HG03196 (cell line): ENCODE data around the gene CD86.

Source experiments
- ATAC-seq: cut with Tn5 transposase; IDR thresholded peaks from one replicate; pipeline ENCODE4 v1.9.1; 2021; ENCODE audit not compliant: unreplicated experiment

Gene CD86

DNA sequence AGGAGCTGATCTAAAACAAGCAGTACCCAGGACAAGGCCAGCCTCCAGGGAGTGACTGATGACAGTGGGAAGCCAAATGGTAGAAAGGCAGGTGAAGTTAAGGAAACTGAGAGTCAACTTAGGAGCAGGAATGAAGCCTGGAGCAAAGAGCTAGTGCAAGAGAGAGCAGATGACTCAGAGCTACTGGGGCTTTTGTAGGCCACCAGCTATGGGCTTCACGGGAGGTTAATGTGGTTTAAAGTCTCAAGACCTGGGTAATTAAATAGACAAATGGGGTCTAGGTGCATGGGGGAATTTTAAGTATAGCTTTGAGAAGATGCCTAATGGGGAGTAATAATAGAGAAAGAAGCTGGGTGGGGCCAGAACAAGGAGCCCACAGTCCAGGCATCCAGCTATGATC is 3.1 kb downstream of the CD86 start:
- peak; percentile 46 for ATAC-seq

DNA sequence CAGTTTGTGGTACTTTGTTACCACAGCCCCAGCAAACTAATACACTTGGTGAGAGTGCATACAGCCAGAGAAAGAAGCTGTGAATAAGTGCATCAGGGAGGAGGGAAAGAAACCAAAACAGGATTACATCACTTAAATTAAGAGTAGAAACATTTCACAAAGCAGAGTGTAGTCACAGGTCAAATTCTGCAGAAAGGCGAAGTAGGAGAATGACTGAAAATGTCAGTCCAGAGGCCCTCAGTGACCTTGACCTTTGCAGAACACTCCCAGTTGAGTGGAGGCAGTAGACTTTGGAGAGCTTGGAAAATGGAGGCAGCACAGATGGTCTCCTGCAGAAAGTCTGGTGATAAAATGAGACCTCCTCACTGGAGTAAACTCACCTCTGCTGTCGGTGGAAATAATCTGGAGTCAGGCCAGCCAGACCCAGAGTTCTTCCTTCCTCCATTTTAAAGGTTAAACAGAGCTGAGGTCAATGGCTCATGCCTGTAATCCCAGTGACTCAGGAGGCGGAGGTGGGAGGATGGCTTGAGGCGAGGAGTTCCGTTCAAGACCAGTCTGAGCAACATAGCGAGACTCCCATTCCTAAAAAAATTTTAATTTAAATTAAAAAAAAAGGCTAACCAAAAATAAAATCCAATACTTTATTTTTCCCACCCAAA is 5.0 kb downstream of the CD86 start:
- no peak for ATAC-seq

DNA sequence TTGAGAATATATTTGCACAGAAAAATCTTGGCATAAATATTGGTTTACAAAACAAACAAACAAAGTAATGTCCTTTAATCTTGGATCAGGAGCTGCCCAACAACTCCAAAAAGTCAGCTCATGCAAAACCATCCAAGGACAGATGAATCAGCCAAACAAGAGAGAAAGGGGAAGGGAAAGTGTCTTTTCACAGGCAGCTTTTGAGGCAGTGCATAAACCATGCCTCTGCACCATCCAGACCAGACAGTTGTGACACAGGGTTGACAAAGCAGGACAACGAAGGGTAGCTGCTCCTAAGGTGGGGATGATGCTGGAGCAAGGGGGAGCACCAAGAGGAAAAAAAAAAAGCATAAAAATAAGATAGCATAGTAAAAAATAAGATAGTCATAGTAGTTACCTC is 8.7 kb downstream of the CD86 start:
- ATAC-seq: no peak

DNA sequence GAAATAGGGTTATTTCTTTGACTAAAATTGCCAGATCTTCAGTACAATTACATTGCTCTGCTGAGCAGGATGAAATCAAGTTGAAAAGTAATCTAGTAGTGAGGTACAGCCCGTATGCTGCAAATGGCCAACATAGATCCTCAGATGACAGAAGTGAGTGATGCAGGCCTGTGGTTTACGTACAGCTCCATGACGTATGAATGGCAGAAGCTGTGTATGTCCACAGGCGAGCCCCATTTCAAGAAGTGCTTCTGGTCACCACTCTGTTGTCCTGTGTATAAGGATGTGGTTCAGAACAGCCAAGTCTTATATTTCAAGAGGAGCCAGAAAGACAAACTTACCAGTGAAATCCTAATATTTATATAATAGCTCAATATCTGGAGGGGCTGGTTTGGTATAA is 9.2 kb downstream of the CD86 start:
- ATAC-seq: no peak

DNA sequence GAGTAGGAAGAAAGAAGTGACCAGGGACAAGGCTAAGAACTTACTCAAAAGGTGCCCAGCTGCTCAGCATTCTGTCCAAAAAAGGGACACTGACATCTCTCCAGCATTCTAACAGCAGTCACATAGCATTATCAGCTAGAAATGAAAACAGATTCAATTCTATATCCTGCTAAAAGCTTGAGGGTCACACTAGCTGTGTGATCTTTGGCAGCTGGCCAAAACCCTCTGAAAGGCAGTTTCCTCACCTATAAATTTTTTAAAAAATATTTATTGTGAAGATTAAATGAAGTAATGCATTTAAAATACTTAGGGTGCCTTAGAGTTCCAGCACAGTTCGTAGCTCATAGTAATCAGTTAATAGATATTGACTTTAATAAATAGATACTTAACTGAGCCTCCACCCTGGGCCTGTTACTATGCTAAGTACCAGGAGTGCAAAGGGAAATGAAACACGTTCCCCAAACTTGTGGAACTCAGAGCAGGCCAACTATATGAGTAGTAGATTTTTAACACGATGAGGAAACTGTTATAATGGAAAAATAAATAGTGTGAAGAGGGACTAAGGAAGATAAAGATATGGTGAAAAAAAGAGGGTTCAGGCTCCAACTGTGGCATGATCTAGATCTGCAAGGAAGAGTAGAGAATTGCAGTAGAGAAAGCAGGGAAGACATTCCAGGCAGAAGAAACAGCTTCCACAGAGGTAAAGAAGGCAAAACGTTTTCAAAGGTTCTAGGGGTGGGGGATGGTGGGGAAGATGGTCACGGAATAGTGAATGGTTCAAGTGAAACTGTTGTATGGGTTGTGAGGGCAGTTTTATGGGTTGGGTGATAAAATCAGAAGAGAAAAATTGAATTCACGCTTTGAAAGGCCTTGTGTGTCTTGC is 11.4 kb downstream of the CD86 start:
- ATAC-seq: peak; percentile 7

DNA sequence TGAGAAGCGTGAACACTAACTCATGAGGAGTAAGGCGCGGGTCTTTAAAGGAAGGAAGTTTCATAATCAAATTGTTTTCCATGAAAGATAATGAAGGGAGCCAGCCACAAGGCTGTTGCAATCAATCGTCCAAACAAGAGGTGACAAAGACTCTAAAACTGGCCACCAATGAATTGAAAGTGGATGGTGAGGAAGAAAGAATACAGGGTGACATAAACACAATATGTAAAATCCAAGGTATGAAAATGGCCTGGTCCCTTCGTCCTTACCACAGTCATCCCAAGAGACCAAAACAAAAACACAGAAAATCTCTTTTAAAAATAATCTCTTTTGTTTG is 12.0 kb downstream of the CD86 start:
- peak; percentile 56 for ATAC-seq

DNA sequence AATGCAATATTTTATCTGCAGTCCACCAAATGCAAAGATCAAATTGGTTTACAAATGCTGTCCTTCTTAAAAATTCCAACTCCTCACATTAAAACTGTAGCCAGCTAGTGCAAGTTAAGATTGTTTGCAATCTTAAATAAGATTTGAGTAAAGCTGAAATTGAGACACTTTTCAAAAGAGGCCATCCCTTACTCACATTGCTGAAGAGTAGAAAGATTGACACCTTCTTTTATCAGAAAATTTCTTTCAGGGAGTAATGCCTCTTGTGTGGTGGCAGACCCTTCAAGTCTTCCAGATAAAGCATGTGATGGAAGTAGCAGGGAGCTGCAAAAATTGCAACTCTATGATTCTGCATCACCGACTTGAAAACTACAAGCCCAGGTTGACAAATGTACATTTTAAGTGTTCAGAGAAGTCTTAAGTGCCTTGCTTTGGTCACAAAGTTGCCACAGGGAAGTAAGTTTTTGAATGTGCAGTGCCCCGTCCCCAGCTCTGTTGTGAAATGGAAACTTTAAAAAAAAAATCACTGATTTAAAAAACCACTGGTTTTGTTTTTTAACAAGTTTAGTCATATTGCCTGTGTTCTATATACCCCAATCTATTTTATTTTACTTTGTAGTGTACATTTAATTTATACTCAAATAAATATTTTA is 12.6 kb downstream of the CD86 start:
- peak; percentile 36 for ATAC-seq

DNA sequence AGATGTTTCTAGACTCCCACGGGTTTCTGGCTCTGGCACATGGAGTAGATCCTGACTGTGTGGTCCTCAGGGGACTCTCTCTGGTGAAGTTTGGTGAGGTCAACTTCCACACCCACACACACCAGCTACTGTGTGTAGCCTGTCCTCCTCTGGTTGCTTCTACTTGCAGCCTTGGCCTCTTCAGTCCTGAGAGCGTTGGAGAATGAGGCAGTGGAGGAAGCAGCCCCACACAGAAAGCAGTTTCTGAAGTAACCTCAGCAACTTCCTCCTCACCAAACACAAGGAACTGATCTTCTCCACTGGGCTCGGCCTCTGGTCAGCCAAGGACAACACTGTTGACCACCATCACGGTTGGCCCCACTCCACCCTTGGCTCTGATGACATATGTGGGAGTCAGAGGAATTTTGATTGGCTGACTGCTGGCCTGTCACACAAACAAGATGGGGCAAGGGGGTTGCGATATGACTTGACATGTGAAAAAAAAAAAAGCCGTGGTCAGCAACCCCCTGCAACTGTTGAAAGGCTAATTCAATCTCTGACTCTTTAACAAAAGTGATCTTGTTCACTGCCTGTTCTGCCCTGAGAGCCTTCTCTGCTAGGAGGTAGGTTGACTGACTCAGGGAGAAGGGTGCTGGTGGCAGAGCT is 19.6 kb downstream of the CD86 start:
- peak; percentile 46 for ATAC-seq

DNA sequence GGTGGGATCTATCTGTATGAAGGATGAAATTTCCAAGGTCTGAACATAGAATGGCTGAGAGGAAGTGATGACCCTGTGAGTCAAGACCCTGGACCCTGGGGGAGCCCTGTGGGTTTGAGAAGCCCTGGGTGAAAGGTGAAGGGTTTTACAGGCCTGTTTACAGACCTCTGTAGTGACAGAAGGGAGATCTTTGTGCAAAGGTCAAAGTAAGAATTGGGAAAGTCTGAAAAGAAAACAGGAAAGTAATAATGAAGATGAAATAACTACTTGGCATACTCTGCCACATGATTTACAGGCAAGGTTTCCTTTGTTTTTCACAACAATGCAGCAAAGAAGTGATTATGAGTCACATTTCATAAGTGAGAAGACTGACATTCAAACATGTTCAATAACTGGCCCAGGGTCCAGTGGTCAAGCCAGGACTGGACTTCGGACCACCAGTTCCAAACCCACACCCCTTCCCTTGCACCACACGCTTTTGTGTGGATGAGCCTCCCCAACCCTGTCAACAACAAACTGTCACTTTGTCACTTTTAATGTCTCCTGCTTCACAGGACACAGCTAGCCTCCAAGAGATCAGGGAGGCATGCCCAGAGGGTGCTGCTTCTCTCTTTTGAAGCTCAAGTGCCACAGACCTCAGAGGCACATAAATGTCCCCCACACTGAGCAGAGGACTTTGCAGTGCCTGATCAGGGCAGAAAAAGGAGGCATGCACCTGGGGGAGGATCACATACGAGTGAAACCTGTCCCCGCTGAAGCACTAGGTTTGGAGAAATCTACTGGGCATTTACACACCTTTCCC is 21.5 kb downstream of the CD86 start:
- ATAC-seq: no peak

DNA sequence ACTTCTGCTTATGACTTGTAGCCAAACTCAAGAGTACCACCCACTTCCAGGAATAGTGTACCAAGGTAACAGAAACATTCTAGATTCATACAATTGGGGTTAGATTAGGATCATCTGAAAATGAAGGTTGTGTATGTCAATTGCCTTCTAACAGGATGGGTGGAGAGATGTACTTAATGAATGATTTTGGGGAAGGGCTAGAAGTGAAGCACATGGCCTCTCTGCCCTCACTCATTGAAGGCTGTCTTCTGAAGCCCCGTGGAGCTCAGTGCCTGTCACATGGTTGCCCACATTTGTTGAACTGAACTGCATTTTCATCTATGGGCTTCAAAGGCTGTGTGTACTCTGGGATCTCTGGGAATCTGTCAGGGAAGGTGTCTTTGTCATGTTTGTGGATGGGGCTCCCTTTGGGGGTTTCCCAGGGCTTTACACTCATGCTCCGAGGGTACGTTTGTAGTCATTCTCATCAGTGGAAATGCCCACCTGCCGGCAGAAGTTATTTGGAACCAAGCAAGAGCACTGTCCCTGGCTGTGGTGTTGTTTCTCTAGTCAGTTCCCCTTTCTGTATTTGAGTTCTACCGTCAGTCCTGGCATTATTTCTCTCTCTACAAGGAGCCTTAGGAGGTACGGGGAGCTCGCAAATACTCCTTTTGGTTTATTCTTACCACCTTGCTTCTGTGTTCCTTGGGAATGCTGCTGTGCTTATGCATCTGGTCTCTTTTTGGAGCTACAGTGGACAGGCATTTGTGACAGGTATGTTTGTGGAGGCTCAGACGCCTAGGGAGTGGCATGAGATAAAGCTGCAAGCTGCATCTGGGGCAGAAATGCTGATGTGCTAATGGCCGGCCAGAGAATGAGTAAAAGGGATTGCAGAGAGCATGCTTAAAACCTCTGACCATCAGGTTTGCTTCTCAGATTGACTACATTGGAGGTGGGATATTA is 22.4 kb downstream of the CD86 start:
- ATAC-seq: peak; percentile 28

DNA sequence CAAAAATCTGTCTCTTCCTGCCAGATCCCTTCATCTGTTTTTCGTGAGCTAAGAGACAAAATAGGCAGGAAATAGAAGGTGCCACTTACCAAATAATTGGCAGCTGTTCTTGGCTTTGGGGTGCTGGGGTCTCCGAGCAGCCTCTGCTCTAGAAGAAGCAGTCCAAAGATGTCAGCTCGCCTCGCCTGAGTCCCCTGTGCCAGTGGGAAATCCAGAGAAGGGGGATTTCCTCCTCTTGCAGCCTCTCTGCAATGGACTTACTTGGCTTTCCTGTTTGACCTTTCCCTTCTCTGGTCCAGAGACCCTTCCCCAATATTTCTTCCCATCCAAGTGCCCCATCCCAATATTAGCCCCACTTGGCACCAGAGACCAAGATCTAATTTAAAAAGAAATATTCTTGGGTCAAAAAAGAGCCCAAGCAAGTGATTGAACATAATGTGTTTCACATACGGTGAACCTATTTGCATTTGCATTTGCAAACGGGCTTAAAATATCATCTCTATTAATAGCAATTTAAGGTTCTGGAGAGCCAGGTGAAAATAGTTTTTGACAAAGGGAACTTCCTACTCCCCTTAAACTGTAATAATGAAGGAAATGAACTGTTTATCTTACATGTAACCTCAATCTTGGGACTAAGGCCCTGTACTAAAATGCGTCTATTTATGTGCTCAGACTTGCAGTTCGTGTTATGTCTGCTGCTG is 23.2 kb downstream of the CD86 start:
- ATAC-seq: no peak

DNA sequence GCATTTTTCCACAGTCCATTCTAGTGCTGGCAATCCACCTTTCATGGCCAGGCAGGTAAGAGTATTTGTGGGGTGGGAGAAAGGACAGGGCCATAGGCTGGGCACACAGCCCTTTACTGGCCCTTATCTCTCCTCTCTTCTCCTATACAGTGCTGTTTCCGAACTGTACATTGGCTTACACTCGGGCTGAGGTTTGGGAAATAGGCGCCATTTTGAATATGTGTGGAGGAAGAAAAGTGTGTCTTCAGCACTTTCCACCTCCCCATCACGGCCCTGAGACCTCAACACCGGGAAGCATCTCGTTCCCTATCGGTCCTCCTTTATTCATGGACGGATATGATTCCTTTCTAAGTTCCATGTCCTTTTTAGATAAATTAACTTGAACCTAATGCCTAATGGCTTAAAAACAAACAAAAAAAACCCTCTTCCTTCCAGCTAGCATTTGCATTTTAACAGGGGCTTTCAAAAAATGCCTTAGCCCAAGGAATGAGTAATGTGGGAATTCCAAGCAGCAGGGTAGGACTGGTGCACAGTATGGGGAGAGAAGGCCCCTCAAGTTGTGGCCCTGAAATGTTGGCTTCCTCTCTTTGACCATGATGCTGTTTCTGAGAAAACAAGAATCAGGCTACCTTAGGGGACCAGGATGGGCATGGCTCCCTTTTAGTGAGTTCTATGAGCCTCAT is 24.5 kb downstream of the CD86 start:
- no peak for ATAC-seq

DNA sequence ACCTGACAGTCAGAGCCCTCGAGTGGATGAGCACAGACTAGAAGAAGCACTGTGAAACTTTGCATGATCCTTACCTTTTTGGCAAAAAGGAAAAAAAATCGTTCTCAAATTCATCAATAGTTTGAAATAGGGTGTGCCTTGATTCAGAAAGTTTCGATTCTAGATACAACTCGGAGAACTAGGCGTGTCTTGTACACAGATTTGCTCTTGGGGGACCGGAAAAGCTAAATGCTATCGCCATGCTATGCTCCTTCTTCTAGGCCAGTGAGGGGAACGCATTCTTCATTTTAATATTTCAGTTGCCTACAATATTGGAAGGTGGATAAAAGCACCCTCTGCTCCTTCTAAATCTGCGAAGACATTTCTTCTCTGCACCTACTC is 25.0 kb downstream of the CD86 start:
- ATAC-seq: no peak

DNA sequence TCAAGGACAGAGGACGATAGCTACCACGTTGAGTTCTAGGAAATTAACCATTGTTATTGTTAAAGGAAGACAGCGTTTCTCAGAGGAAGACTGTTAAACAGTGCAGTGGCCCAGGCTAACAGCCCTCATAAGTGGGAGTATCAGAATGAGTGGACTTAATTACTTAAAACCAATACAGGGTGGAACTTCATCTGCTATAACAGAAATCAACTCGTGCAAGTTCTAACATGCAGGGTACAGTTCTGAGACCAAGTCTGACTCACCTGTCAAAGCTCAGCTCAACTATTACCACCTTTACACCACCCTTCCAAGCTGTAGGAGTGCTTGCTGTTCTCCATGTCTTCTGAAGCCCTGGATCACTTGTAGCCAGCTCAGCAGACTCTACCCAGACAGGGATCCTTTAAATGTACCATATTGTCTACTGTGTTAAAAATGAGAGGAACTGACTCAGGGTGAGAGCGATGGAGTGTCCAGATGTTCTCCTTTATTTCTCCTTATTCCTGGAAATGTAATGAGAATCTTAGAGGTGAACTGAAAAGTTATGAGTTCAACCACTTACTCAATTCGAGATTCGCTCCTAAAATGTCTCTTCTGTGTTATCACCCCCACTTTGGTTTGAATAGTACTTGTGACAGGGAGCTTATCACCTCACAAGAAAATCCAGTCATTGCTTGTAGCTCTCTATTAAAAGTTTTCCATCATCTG is 26.5 kb downstream of the CD86 start:
- peak; percentile 40 for ATAC-seq

DNA sequence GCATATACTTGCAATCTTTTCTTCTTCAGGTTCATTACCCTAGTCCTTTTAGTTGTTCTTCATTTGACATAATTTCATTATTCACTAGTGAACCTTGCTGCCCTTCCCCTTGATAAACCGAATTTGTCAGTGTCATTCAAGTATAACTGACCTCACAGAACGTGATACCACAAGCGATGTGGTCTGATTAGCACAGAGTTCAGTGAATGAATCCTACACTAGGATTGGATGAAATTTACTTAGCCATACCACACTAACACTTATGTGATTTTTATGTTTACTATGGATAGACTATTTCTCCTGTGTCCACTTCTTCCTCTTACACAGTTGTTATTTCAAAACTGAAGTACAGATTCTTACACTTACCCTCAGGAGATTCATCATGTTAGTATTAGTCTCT is 27.2 kb downstream of the CD86 start:
- no peak for ATAC-seq

DNA sequence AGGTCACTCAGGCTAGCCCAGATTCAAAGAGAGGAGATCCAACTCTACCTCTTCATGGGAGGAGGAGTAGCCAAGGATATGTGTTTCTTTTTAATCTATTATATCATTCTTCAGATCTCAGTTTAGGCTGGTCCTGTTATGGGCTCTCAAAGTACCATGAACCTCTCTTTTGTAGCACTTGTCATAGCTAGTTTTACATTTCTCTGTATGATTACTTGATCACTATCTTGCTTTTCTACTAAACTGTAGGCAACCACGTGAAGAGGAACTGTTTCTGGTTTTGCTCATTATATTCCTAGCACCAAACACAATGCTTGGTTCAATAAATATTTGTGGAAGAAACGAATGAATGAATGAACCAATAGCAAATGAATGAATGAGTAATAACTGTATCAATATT is 29.6 kb downstream of the CD86 start:
- no peak for ATAC-seq

DNA sequence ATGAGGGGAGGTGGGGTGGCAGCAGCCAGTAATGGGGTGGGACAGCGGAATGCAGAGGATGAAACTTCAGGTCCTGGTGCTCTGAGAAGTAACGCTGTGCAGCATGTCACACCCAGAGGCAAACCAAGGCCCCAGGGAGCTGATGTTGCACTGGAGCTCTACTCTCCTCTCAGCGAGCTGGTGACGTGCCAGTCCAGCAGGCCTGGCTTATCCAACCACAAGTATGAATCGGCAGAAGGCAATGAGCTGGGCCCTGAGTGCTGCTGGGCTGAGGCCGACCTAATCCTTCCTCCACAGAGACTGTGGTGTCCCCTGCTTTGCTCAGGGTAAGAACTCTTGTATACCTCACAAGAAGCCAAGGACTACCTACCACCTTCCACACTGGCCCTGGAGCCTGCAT is 30.5 kb downstream of the CD86 start:
- no peak for ATAC-seq

DNA sequence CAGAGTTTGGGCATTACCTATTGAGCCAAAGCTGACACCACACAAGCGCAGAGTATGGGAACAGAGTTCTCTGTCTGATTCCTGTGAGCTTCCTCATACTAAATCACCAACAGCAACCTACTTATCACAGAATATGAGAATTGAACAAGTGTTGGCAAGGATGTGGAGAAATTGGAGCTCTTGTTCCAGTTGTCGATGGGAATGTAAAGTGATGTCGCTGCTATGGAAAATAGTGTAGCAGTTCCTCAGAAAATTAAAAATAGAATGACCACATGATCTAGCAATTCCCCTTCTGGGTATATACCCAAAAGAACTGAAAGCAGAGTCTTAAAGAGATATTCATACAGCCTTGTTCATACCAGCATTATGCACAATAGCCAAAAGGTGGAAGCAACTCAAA is 33.4 kb downstream of the CD86 start:
- ATAC-seq: no peak
